NCI-H128 (cell line): Measurements from ENCODE around the gene BOK.
A peak's percentile ranks its signal among the peaks of the same experiment; 100 is the strongest.

Source experiments
- DNase-seq: peaks from one replicate; lab custom pipeline; 2025; ENCODE audit not compliant: unreplicated experiment; lab: John Stamatoyannopoulos, UW

BOK gene

DNA sequence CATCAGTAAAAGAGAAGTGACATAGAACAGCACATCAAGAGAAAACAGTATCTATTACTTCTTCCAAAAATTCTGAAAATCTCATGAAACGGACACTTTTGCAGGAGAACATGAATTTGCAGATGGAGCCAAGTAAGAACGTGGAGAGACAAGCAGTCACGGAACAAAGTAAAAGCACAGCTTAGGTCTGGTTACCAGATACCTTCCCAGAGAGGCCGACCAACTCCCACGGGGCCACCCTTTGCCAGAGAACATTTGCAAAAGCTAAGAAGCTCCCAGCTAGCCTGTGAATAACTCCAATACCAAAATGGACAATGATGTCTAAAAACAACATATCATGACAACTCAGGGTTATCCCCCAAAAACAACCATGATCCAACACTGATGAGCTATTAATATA lies 39.5 kb downstream of the BOK start:
- no peak for DNase-seq

DNA sequence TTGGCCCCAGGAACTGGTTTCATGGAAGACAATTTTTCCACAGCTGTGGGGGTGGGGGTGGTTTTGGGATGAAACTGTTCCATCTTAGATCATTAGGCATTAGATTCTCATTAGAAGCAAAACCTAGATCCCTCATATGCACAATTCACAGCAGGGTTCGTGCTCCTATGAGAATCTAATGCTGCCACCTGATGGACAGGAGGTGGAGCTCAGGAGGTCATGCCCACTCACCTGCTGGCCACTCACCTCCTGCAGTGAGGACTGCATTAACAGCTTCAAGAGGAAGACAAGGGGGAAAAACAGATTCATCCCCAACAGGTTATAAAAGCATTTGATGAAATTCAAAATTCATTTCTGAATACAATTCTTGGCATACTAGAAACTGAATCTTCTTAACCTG lies 39.9 kb downstream of the BOK start:
- DNase-seq, result peak; percentile 13

DNA sequence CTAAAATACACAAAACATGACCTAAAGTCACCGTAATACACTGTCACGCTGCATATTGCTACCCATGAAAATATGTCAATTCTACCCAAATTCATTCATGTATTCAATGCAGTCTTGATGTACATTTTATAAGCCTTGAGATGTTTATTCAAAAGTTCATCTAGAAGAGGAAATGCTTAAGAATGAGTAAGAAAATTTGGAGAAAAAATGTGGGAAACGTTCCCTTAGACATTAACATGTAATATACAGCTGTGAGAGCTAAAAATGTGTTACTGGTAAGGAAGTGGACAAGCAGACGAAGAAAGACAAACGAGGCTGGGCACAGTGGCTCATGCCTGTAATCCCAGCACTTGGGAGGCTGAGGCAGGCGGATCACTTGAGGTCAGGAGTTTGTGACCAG lies 41.1 kb downstream of the BOK start:
- no peak for DNase-seq

DNA sequence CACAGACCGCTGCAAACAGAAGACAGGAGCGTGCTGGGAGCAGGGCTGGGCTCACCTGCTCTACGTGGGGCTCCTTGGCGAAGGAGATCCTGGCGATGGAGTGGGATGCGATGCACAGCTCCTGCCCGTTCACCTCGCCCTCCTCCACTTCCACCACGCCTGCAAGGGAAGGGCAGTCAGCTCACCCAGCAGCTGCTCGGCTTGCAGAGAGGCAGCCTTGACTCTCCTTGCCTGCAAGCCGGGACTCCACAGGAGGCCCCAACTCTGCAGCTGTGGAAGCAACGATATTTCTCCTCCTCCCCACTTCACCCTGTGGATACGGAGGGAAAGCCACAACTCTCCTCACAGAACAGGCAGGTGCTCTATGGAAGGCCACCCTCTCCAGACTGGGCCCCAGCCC lies 43.3 kb downstream of the BOK start:
- no peak for DNase-seq

DNA sequence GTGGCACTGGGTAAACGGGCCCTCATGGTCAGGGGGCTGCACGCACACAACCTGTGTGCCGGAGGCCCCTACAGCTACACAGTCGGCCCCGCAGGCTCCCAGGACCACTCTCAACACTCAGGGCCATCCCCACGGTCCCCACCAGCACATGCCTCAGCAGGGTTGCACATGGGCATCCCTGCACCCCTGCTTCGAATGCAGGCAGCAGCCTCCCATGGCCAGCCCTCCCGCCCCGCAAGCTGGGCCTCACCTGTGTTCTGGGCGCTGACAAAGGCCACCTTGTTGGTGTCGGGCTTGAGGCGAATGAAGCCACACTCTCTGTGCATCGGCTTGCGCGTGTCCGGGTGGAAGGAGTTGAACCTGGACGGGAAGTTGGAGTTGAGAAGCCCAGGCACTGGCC lies 44.2 kb downstream of the BOK start:
- DNase-seq, result no peak

DNA sequence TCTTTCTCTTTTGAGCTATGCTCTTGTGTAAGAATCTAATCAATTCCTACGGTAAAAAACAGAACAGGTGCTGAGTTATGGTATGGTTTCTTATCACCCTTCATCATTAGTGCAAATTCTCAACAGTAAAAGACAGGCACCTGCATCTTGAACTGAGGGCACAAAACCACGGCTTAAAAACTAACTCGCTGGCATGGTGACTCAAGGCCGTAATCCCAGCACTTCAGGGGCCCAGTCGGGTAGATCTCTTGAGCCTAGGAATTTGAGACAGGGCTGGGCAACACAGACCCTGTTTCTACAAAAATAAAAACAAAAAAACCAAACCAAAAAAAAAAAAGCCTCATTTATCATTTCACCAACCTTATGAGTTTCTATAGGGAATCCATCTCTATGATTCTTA lies 45.1 kb downstream of the BOK start:
- no peak for DNase-seq

DNA sequence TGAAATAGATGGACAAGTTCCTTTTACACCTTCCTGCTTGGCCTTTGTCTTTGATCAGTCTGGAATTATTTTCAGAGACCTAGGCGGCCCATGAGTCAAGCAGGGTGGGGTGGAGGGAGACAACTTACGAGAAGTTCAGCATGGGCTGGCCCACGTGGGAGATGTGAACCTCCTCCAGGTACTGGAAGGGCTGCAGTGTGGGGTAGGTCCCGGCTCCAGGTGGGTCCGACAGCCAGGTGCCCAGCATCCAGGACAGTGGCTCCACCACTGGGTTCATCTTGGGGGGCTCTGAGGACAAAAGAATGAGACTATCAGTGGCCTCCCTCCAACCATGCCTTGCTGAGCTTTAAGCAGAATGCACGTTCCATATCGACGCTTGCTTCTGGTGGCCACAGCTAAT lies 47.6 kb downstream of the BOK start:
- DNase-seq, result no peak

DNA sequence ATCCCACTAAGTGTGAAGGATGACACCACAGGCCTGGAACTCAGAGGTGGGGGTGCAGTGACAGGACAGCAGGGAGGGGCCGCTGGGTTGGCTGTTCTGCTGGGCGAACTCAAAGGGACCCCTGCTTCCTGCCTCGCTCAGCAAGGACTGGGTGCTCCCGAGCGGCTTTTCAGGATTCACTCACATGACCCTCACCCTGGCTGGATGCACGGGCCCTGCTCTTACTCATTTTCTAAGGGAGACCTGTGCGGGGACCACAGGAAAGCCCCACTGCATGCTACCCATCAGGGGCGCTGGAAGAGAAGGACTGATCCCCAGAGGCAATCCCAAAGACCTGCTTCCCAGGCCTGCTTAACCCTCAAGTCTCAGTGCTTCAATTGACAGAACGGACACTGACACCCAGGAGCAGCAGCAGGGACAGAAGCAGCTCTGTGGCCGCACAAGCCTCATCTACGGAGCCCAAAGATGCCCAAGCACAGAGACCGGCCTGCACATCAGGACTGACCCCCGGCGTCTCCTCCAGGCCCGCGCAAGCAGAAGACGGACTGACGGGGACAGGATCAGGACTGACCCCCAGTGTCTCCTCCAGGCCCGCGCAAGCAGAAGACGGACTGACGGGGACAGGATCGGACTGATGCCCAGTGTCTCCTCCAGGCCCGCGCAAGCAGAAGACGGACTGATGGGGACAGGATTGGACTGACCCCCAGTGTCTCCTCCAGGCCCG lies 48.8 kb downstream of the BOK start:
- DNase-seq, result no peak

DNA sequence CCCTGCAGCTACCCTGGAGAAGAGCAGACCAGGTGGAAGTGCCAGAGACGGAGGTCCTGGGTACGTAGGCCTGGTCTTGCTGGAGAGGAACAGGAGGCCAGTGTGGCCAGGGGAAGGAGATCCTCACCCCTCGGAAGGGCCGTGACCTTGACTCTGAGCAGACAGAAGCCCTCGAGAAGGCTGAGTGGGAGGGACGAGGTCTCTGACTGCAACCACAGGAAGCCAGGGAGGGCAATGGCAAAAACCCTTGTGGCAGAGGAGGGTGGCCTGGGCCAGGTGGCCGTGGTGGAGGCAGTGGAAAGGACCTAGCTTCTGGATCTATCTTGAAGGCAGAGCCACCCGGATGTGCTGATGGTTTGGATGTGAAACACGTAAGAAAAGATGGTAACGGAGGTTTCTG lies 50.3 kb downstream of the BOK start:
- DNase-seq, result no peak

DNA sequence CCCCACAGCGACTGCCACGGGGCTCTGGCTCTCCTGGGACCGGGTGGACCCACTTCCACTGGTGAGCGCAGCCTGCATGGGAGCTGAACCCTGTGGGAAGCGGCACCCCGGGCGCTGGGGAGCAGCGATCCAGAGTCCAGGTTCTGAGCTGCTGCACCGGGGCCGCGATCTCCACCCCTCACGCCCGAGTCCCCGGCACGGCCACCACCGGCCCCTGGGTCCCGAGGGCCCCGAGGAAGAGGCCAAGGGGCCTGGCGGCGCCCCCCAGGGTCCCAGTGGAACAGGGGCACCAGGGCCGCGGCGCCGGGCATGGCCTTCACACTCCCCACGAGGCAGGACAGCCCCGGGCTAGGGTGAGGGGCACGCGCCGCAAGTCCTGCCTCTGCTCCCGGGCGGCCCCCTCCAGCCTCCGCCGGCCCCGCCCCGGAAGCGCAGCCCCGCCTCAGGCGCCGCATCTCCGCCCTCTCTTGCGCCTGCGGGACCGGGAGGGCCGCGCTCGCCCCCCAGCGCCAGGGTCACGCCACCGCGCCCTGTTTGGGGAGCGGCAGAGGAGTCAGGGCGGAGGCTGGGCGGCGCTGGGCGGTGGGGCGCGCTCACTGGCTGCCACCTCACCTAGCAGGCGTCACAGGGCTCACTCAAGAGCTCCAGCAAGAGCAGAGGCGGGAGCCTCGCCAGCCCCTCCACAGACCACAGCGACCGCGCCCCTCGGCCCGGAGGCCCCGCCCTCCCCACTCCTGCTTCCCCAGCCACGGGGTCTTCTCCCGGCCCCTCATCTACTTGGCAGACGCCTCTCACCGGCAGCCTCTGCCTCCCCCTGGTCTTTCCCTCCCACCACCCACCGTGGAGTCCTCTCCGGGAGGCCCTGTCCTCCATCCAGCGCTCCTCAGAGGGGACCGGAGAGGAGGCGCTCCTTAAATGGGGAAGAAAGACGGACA lies 51.6 kb downstream of the BOK start:
- peak; percentile 44 for DNase-seq

DNA sequence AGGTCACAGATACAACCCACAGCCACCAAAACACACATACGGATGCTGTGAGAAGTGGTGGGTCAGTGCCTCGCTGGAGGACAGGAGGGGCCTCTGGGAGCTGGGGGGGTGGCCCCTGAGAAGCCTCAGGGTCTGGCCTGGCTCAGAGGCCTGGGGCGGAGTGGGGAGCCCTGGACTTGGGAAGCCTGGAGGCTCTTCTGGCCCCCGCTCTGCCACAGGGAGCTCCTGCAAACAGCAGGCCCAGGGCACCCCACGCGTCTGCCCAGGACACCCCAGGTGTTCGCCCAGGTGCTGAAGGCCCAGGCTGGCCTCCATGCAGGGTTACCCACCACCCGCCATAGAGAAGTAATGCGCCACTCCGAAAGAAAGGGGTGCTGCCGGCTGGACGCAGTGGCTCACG lies 52.5 kb downstream of the BOK start:
- no peak for DNase-seq

DNA sequence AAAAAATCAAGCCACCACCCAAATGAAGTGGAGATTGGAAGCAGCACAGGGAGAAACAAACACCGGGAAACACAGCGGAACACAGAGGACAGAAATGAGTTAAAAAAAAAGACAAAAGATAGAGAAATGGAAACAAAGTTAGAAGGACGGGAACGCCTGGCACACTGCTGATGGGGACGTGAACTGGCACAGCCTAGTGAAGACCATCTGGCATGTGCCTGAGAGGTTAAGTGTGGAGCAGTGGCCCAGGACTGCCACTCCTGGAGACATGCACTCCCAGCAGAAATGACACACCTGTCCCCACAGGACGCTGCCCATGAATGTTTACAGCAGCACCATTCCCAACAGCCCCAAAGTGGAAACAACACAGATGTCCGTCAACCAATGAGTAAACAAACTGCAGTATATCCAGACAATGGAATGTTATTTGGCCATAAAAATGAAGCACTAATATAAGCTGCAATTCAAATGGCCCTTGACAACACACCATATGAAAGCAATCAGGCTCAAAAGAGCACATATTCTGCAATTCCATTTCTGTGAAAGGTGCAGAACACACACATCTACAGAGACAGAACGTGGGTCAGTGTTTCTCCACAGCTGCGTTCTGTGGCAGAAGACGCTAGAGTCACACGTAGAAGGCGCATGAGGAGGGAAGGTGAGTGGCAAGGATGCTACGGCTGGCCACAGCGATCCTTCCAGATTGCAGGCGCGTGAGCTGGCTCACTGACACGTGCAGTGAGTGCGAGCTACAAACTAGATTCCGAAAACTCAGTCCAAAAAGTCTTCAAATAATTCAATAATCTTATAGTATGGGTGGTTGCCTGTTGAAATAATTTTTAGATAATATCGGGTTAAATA lies 53.8 kb downstream of the BOK start:
- DNase-seq, result no peak

DNA sequence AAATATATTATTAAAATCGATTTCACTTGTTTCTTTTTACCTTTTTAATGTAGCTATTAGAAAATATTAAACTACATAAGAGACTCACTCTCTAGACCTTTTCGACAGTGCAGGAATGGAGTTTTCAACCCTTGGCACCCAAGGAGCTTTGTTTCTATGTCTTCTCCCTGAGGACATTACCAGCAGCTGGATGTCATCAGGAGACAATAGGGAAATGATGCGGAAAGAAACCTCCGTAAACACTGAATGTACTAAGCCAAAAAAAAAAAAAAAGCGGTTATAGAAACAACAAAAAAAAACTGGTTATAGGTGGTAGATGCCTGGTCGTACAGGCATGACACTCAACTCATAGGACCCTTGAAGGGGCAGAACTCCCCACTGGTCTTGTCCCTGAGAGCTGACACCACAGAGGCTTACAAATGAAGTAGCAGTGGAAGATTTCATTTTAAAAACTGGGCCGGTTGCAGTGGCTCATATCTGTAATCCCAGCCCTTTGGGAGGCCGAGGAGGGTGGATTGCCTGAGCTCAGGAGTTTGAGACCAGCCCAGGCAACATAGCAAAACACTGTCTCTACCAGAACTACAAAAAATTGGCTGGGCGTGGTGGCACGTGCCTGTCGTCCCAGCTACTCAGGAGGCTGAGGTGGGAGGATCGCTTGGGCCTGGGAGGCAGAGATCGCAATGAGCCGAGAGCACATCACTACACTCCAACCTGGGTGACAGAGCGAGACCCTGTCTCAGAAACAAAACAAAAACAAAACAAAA lies 54.7 kb downstream of the BOK start:
- DNase-seq, result no peak

DNA sequence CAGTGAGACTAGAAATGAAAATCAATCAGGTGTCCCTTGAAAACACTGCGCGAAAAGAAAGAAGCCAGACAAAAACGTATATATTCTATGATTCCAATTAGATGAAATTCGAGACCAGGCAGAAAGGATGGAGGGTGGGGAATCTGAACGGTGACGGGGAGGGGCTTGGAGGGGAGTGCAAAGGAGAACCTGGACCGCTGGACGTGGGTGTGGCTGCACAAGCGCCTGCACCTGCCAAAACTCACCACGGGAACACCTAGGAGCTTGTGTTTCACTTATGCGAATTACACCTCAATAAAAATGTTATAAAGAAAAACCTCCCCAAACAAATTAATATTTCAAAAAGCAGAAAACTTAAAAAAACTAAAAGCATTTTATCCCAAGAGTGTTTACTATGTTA lies 56.5 kb downstream of the BOK start:
- no peak for DNase-seq

DNA sequence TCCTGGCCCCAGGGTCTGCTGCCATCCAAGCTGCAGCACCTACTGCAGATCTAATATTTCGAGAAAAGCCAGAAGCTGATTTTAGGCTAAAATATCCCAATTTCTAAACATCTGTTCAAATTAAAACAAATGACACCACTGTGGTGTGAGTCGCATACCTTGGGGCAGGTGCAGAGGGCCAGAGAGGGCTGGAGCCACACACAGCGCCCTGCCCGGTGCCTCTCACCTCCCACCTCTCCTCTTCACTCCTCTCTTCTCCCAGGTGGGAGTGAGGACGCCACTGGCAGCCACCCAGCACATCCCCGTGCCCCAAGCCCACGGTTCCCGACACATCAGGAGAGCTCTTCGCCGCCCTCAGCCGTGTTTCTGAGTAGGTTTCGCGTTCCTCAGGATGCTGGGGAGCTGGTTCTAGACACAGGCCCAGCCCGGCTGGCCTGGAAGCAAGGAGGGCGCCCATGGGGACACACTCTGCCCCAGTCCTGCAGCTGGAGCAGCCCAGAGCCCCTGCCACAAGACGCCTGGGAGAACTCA lies 57.0 kb downstream of the BOK start:
- no peak for DNase-seq

DNA sequence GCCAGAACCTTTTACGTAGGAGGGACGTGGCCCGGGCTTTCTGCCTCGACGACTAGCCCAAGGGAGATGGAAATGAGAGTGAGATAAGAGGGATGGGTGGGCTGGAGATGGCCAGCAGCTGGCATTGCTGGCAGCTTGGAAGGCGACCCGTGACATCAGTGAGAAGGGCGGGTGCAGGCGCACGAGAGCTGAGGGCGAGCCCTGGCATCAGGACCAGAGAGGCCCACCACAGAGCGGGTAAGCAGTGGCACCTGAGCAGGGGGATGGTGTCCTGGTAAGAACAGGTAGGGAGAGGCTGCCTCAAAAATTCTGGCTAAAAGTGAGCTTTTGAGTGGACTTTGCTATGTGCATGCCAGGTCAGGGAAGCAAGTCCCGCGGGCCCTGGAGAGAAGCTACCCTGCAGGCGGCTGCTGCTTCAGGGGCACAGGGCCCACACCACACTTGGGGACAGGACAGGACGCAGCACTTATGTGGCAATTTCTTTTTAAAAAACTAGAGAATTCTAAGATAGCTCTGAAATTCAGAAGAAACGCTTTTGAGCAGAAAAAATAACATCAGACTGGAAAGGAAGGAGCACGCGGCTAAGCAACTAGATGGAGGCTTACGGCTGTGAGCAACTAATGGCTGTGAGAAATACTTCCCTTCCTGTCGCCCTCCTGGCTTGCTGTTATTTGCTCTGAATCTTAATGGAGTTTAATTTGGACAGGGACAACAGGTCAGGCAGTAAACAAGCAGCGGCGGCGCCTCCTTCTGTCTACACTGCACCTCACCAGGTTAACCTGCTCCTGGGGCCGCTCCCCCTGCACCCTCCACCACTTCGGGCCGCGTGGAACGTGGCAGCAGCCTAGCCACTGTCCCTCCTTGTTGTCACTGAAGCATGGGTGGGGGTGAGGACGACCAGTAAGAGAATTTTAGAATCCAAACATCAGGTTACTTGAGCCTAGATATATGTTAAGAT lies 57.9 kb downstream of the BOK start:
- DNase-seq, result no peak

DNA sequence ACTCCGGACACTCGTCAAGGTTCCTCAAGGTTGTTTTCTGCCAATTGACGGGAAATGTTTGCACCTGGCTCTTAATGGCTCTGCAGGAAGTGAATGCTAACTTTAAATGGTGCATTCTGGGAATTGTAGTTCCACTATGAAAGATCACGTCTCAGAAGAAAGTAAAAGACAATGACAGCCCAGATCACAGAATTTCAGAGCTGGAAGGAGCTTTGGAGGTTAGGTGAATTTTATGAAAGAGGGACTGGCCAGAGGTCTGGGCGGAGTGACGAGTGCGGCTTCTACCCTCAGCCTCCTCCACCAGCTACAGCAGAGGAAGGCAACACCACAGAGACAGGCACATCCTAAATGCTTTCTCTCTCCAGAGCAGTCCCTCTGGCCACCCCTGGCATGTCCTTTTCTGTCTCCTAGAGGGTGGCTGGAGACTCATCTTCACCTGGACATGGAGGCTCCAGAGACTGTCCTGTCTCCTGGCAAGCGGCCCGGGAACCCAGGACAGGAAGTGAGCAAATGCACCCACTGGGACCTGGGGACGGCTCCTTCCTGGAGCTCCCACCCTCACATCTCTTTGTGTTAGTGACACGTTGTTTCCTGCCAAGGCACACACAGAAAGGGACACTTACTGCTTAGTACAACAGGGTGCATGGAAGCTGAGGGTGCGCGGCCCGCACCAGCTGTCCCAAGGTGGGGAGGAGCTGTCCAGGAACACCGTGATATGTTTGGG lies 59.0 kb downstream of the BOK start:
- no peak for DNase-seq

DNA sequence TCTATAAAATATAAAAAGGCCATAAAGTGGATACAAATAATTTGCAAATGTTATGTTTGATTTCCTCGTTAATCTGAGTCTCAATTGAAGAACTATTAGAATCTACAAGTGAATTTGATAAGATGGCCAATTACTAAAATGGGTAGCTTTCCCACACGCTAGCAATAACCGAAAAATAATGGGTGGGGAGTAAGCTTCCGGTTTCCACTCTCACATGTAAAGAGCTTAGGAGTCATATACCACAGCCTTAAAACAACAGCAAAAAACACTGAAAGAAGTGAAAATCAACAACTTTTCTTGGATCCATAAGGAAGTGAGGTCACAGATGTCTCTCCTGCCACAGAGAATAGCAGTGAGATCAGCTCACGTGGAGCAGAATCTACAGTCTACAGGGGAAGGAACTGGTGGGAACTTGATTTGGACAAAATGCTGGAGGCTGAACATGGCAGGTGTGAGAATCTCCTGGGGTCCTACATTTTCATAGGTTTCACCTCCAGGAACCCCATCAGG lies 59.8 kb downstream of the BOK start:
- DNase-seq, result no peak

DNA sequence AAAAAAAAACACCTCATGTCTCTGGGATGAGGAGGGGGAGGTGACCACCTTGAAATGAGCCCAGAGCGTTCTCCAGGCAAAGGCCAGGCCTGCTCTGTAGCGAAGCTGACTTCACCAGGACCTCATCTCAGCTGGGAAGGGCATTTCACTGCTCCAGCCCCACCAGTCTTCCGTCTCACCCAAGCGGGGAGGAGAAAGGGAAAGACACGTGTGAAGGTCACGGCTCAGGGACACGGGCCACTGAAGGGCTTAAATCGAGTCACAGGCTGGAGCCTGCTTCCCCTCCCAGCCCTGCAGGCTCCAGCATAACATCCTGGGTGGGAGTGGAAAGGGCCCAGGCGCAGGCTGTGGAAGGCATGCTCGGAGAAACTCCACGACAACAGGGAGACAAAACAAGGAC lies 60.3 kb downstream of the BOK start:
- DNase-seq, result no peak
